MM.1S (cell line): ENCODE results near the gene TMEM239.

Experiments used
- DNase-seq: peaks from one replicate; pipeline ENCODE4 v3.0.0-alpha.2; 2015
- H2AFZ ChIP-seq: fragments of 300-600 bp; sonication (generic); 2 replicates; pipeline ENCODE4 v1.6.0; 2016; ENCODE audit warnings: antibody characterized with exemption, low read length
- H3F3A ChIP-seq: fragments of 300-600 bp; sonication (generic); 2 replicates; pipeline ENCODE4 v1.6.1; 2016; ENCODE audit warnings: mild to moderate bottlenecking, antibody characterized with exemption, low read length, moderate library complexity, mixed read lengths; ENCODE audit not compliant: insufficient read depth
- H3K27ac ChIP-seq: fragments of 300-600 bp; sonication (generic); 2 replicates; pipeline ENCODE4 v1.5.1; 2016; ENCODE audit warnings: mild to moderate bottlenecking, low read length
- H3K27me3 ChIP-seq: fragments of 300-600 bp; sonication (generic); replicated peaks from 2 replicates; pipeline ENCODE4 v1.6.0; 2016; ENCODE audit warnings: low read length; ENCODE audit not compliant: insufficient read depth
- H3K36me3 ChIP-seq: fragments of 300-600 bp; sonication (generic); replicated peaks from 2 replicates; pipeline ENCODE4 v1.6.1; 2016; ENCODE audit warnings: mild to moderate bottlenecking, low read length, mixed read lengths; ENCODE audit not compliant: insufficient read depth
- H3K4me1 ChIP-seq: fragments of 300-600 bp; sonication (generic); 2 replicates; pipeline ENCODE4 v1.6.1; 2016; ENCODE audit warnings: low read length, mixed read lengths
- H3K4me2 ChIP-seq: fragments of 300-600 bp; sonication (generic); 2 replicates; pipeline ENCODE4 v1.6.0; 2016; ENCODE audit warnings: low read depth, low read length
- H3K4me3 ChIP-seq: fragments of 300-600 bp; sonication (generic); 2 replicates; pipeline ENCODE4 v1.5.1; 2016; ENCODE audit warnings: low read length, mixed read lengths
- H3K79me2 ChIP-seq: fragments of 300-600 bp; sonication (generic); 2 replicates; pipeline ENCODE4 v1.6.1; 2016; ENCODE audit warnings: mixed run types, low read length, mixed read lengths
- H3K9ac ChIP-seq: fragments of 300-600 bp; sonication (generic); 2 replicates; pipeline ENCODE4 v1.6.1; 2016; ENCODE audit warnings: low read length, mixed read lengths
- H3K9me2 ChIP-seq: fragments of 300-600 bp; sonication (generic); replicated peaks from 2 replicates; pipeline ENCODE4 v1.6.1; 2016; ENCODE audit warnings: mild to moderate bottlenecking, low read length, mixed read lengths; ENCODE audit not compliant: insufficient read depth
- H3K9me3 ChIP-seq: fragments of 300-600 bp; sonication (generic); replicated peaks from 2 replicates; pipeline ENCODE4 v1.6.1; 2016; ENCODE audit warnings: mild to moderate bottlenecking, low read length, mixed read lengths; ENCODE audit not compliant: insufficient read depth
- H4K20me1 ChIP-seq: fragments of 300-600 bp; sonication (generic); 2 replicates; pipeline ENCODE4 v1.6.1; 2016; ENCODE audit warnings: mild to moderate bottlenecking, low read length, moderate library complexity, mixed read lengths; ENCODE audit not compliant: insufficient read depth
- EZH2 ChIP-seq: fragments of 300-600 bp; sonication (generic); optimal IDR thresholded peaks from 2 replicates; pipeline ENCODE3; 2017; ENCODE audit warnings: low read depth, mild to moderate bottlenecking, antibody characterized with exemption, low read length, mixed read lengths
- EZH2phosphoT487 ChIP-seq: fragments of 300-600 bp; sonication (generic); IDR thresholded peaks from 2 replicates; pipeline ENCODE4 v1.6.1; 2018; ENCODE audit warnings: antibody characterized with exemption, low read length
- TF ChIP-seq, protein P1 (sequence below): fragments of 300-600 bp; sonication (generic); IDR thresholded peaks from 2 replicates; pipeline ENCODE4 v1.5.1; 2016; ENCODE audit warnings: antibody characterized with exemption, low read length, mixed read lengths

Gene TMEM239

GRCh38 chr20:2817891-2818595, 1.9 kb downstream of the TMEM239 start:
- no peaks in the 10 kb centered on the region for H3K27me3 ChIP-seq
- H3K27ac ChIP-seq, result no peak overlapping the region
- TF ChIP-seq EZH2 (no peak), EZH2phosphoT487 (no peak)
- TF ChIP-seq, protein P1, sequence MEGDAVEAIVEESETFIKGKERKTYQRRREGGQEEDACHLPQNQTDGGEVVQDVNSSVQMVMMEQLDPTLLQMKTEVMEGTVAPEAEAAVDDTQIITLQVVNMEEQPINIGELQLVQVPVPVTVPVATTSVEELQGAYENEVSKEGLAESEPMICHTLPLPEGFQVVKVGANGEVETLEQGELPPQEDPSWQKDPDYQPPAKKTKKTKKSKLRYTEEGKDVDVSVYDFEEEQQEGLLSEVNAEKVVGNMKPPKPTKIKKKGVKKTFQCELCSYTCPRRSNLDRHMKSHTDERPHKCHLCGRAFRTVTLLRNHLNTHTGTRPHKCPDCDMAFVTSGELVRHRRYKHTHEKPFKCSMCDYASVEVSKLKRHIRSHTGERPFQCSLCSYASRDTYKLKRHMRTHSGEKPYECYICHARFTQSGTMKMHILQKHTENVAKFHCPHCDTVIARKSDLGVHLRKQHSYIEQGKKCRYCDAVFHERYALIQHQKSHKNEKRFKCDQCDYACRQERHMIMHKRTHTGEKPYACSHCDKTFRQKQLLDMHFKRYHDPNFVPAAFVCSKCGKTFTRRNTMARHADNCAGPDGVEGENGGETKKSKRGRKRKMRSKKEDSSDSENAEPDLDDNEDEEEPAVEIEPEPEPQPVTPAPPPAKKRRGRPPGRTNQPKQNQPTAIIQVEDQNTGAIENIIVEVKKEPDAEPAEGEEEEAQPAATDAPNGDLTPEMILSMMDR, result no peak
- H3F3A ChIP-seq, result no peaks in the 10 kb centered on the region
- H3K4me2 ChIP-seq, result no peak overlapping the region
- H3K36me3 ChIP-seq, result no peaks in the 10 kb centered on the region
- H3K79me2 ChIP-seq, result no peaks in the 10 kb centered on the region
- H3K9me3 ChIP-seq, result no peaks in the 10 kb centered on the region
- DNase-seq, result no peak
- H4K20me1 ChIP-seq, result no peaks in the 10 kb centered on the region
- H3K4me1 ChIP-seq, result no peaks in the 10 kb centered on the region
- no peaks in the 10 kb centered on the region for H3K9me2 ChIP-seq
- H2AFZ ChIP-seq, result no peak overlapping the region
- no peak overlapping the region for H3K9ac ChIP-seq
- no peak overlapping the region for H3K4me3 ChIP-seq

DNA sequence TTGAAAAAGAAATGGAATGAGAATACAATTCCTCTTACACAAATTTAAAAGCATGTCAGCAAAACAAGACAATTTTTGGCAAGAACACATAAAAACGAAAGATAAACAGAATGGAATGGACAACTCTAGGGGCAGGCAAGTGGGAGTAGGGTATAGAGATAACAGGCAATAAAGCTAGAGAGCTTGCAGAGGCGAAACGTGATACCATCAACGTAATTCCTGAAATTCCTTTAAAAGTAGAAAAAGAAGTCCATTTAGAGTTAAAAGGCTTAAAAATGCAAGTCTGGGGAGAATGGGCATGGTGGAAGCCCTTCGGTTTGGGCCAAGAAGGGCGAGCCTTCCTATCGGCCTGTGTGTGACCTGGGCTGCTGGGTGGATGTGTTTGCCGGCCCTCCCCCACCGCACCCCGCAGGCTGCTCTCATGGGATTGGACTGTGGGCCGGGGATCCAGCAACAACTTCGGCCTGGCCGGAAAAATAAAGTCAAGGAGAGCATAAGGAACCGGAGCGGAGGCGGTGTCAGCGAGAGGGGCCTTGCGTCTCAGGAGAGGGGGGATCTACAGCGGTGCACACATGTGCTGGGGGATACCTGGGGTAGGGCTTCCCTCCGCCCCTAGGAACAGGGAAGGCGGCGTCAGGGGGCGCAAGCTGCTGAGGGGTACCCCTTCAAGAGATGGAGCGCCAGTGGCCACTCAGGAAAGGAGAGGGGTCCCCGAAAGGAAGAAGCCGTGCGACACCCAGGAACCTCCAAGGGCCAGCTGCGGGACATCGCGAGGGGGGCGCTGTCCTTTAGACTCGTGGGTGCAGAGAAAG, 4.1 kb downstream of the TMEM239 start:
- Histone ChIP-seq H3K9me3 (no peaks in the 10 kb centered on the region), H3K27me3 (no peaks in the 10 kb centered on the region), H3F3A (no peaks in the 10 kb centered on the region), H3K4me1 (no peaks in the 10 kb centered on the region), H2AFZ (no peak overlapping the region), H3K9me2 (no peaks in the 10 kb centered on the region), H3K9ac (no peak overlapping the region), H3K27ac (no peak overlapping the region), H3K79me2 (no peaks in the 10 kb centered on the region), H3K4me2 (no peak overlapping the region), H4K20me1 (no peaks in the 10 kb centered on the region), H3K4me3 (no peak overlapping the region), H3K36me3 (no peaks in the 10 kb centered on the region)
- no peak for DNase-seq
- TF ChIP-seq, protein P1, result no peak
- TF ChIP-seq EZH2phosphoT487 (no peak), EZH2 (no peak)

DNA sequence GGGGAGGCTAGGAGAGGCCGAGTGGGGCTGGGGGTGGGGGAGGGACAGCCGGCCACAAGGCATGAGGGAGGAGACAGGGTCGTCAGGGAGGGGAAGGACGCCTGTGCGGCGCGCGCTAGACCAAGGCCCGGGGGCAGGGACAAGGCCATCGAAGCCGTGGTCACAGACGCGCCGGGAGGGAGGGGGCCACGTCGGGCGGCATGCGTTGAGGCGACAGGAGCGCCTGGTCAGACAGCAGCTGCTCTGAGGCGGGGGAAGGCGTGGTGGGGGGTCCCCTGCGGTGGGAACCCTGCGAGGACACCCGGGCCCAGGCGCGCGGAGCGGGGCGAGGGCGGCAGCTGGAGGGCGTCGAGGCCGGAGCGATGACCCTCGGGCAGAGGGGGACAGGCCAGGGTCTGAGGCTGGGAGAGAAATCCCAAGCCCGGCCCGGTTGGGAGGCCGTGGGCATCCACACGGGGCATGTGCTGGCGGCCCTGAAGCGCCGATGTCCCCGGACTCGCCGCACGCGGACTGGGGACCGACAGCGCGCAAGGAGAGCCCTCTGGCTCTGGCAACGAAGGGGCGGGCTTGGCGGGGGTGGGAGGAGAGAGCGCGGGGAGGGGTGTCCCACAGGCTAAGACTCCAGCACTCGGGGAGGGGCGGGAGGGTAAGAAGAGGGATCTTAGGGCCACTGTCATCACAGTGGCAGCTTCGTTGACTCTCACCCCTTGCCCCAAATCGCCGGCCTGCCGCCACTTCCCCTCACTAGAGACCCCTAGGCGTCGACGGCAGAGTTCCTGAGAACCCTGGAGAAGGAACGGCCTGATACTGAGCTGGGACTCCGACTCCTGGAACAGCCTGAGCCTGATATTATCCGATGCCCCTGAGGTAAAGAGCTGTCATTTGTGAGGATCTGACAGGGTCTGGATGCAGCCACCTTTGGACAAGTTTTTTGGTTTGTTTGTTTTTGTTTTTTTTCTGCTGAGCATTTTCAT, 5.0 kb downstream of the TMEM239 start:
- H3K27ac ChIP-seq, result no peak overlapping the region
- no peaks in the 10 kb centered on the region for H4K20me1 ChIP-seq
- no peaks in the 10 kb centered on the region for H3K9me2 ChIP-seq
- H3K4me2 ChIP-seq, result no peak overlapping the region
- no peak overlapping the region for H3K4me3 ChIP-seq
- no peak for DNase-seq
- H2AFZ ChIP-seq, result no peak overlapping the region
- H3K79me2 ChIP-seq, result no peaks in the 10 kb centered on the region
- no peaks in the 10 kb centered on the region for H3K27me3 ChIP-seq
- no peaks in the 10 kb centered on the region for H3K4me1 ChIP-seq
- no peak for TF ChIP-seq EZH2phosphoT487
- TF ChIP-seq, protein P1, result no peak
- TF ChIP-seq EZH2, result no peak
- H3K9me3 ChIP-seq, result no peaks in the 10 kb centered on the region
- no peak overlapping the region for H3K9ac ChIP-seq
- no peaks in the 10 kb centered on the region for H3K36me3 ChIP-seq
- H3F3A ChIP-seq, result 0 out of 2 replicates have a peak, but pooled peaks cover 3% of the 10 kb centered on the region
